DMS 273 treated with DMSO at 0.1 percent for 48 hours (cell line): ENCODE data around the gene RNPEPL1.
A peak's percentile ranks its signal among the peaks of the same experiment; 100 is the strongest.

ENCODE experiments used
- DNase-seq: peaks from one replicate; lab custom pipeline; 2025; lab: John Stamatoyannopoulos, UW

Gene RNPEPL1

GRCh38 chr2:240577281-240578109 is 9.2 kb downstream of the RNPEPL1 start:
- no peak for DNase-seq

- no peak for DNase-seq
Observed at GRCh38 chr2:240578110-240578450, 9.8 kb downstream of the RNPEPL1 start.

- no peak for DNase-seq
Observed at GRCh38 chr2:240578488-240578887, 10.2 kb downstream of the RNPEPL1 start.

GRCh38 chr2:240579071-240579762 is 10.9 kb downstream of the RNPEPL1 start:
- no peak for DNase-seq

GRCh38 chr2:240579771-240580614 is 11.7 kb downstream of the RNPEPL1 start:
- peak; percentile 91 for DNase-seq

- DNase-seq, result no peak
Observed at GRCh38 chr2:240581811-240582210, 13.5 kb downstream of the RNPEPL1 start.

GRCh38 chr2:240582781-240583180 is 14.5 kb downstream of the RNPEPL1 start:
- no peak for DNase-seq

GRCh38 chr2:240583774-240584173 is 15.5 kb downstream of the RNPEPL1 start:
- DNase-seq, result no peak

GRCh38 chr2:240584486-240585031 is 16.3 kb downstream of the RNPEPL1 start:
- peak; percentile 99 for DNase-seq

- DNase-seq, result no peak
Observed at GRCh38 chr2:240585101-240585500, 16.8 kb downstream of the RNPEPL1 start.

- no peak for DNase-seq
Observed at GRCh38 chr2:240585681-240586197, 17.5 kb downstream of the RNPEPL1 start.

GRCh38 chr2:240586198-240586918 is 18.1 kb downstream of the RNPEPL1 start, which contains the start of gene CAPN10:
CAPN10 (plus strand) TSS chr2:240586734; CDS start chr2:240586912, 178 bp downstream.
- DNase-seq, result peak; percentile 72

- DNase-seq, result peak; percentile 32
Observed at GRCh38 chr2:240586919-240587800, 18.9 kb downstream of the RNPEPL1 start.

- DNase-seq, result no peak
Observed at GRCh38 chr2:240588006-240588655, 19.8 kb downstream of the RNPEPL1 start.

- DNase-seq, result no peak
Observed at GRCh38 chr2:240588669-240589068, 20.4 kb downstream of the RNPEPL1 start.

- no peak for DNase-seq
Observed at GRCh38 chr2:240589375-240589774, 21.1 kb downstream of the RNPEPL1 start.

GRCh38 chr2:240589850-240590525 is 21.7 kb downstream of the RNPEPL1 start:
- no peak for DNase-seq

GRCh38 chr2:240590681-240591111 is 22.4 kb downstream of the RNPEPL1 start:
- DNase-seq, result no peak

- DNase-seq, result no peak
Observed at GRCh38 chr2:240591226-240591625, 22.9 kb downstream of the RNPEPL1 start.
